Limb (tissue), 2 donors: ENCODE data around the gene SPAG9.

Experiments
- DNase-seq, 2 donors: peaks; one replicate each; pipeline ENCODE4 v3.0.0-alpha.2; 2016; ENCODE audit errors: extremely low spot score in 2 of 2

SPAG9 gene

DNA sequence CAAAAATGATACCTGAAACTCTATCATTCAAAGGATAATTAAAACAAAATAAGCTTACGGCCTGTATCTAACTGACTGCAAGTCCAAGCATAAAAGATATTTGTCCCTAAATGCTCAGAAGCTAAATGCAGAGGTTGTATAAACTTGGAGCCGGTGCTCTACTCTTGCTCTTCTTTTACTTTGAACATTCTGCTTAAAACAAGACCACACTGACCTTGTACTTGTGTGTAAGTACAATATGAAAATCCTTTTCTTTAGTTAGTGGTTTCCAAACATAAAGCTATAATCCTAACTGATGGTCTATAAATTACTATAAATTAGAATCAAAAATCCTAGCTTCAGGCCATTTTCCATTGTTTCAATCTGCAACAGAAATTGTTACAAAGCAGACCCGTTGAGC lies 74.6 kb downstream of the SPAG9 start:
- no peak for DNase-seq

DNA sequence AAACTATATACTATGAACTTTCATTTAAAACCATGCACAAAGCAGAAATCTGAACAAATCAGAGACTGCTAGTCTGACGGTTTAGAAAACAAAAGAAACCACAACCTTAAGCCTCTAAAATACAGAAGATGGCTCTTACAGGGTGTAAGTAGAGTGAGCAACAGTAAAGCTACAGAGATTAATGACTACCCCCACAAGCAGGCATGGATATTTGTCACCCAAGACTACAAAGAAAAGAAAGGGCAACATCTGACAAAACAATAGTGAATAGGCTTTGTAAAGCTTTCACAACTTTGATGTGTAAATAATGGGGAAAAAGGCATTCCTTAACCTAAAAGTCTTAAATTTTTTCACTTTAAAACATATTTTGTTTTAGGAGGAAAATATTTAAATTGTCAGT lies 75.0 kb downstream of the SPAG9 start:
- DNase-seq, result no peak

DNA sequence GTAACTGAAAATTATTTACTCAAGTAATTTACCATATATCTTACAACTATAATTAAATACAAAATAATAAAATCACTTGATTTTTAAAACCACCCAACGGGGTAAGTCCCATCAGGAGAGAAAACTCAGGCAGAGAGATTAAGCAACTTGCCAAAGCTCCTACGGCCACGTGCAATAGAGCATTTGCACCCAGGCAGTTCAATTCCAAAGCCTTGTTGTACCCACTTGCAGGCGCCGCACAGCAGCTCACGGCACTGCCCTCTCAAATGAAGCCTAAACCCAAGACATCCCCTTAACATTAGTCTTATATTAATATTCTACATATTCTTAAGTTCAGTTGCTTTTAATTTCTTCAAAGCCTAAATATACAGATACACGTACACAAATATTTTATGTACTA lies 75.7 kb downstream of the SPAG9 start:
- DNase-seq, result peak in 1 of 2 donors; percentile 36

DNA sequence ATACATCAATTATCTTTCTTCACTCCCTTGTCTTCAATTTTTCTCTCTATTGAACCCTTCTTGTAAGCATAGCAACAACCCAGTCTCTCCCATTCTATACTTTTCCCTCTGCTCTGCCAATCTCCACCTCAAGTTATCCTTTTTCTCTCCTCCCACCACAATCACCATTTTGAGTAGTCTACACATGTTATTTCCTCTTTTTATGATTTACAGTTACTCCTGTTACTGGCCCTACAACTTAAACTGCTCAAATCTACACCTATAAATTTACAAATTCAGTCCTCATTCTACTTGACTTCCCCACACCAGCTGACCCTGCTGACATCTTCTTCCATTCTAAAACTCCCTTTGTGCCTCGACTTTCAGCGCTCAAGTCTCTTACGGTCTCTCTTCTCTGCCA lies 84.6 kb downstream of the SPAG9 start:
- DNase-seq, result no peak

DNA sequence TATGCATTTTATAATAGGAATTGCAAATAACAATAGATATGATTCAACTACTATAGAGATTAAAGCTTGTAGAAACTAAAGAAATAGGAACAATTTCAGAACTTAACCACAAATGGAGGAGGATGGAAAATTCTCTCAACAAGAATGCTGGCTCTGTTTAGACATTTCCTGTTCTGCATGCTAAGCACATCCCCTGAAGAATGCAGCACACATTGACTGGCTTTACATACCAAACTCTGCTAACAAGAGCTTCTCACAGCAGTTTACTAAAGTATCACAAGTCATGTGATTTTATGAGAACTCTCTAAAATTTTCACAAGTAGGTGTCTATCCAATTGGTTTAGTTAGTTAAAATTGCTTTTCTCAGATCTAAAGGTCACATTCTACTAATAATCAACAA lies 85.2 kb downstream of the SPAG9 start:
- peak in 1 of 2 donors; percentile 82 for DNase-seq

DNA sequence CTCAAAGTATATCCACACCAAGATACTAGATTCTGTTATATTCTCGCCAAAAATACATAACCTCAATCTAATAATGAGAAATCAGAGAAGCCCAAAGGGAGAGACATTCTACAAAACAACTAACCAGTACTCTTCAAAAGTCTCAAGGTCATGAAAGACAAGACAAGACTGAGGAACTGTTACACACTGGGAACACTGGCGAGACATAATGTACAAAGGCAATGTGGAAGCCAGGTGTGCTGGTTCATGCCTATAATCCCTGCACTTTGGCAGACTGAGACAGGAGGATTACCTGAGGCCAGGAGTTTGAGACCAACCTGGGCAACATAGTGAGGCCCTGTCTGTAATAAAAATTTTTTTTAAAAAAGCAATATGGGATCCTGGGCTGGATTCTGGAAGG lies 85.9 kb downstream of the SPAG9 start:
- DNase-seq, result no peak

DNA sequence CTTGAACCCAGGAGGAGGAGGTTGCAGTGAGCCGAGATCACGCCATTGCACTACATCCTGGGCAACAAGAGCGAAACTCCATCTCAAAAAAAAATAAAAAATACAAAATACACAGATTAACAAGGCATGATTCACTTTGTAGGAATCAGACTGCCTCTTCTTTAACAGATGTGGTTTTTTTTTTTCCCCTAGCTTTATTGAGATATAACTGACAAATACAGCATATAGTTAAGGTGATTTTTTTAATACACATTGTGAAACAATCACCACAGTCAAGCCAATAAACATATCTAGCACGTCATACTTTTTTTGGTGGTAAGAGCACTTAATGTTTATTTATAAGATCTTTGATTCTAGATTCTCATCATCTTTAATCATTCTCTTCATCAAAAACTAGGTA lies 87.8 kb downstream of the SPAG9 start:
- no peak for DNase-seq

DNA sequence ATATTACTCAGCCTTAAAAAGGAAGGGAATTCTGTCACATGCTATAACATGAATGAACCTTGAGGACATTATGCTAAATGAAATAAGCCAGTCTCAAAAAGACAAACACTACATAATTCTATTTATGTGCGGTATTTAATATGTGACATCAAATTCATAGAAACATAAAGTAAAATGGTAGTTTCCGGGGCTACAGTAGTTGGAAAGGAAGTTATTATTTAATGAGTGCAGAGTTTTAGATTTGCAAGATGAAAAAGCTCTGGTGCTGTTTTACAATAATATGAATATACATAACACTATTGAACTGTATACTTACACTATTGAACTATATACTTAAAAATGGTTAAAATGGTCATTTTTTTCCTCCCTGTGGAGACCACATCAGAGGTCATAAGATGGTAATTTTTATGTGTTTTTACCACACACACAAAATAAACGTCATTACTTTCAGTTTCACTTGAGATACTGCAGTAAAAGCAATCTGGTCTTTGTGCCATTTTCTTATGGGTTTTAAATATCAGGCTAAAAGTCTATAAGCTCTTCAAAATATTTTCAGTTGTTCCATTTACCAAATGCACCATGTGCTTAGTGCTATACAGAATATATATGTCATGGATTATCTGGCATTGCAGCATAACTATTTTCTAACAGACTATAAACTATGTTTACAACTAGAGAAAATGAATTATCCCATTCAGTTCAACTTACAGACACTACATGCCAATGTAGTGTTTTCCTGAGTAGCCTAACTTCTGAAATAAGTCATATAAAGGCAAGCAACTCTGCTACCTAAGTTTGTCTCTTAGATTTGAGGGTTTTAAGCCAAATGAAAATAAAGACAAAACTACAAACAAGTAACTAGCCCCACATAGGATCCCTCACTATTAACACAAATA lies 90.9 kb downstream of the SPAG9 start:
- no peak for DNase-seq

DNA sequence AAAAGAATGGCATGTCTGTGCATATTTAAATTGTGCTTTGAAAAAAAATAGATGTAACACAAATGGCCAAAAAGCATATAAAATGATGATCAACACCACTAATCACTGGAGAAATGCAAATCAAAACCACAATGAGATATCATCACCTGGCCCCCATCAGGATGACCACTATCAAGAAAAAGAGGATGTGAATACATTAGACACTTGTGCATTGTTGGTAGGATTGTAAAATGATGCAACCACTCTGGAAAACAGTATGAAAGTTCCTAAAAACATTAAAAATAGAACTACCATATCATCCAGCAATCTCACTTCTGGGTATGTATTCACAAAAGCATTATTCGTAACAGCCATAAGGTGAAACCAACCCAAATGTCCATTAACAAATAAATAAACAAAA lies 91.5 kb downstream of the SPAG9 start:
- no peak for DNase-seq

DNA sequence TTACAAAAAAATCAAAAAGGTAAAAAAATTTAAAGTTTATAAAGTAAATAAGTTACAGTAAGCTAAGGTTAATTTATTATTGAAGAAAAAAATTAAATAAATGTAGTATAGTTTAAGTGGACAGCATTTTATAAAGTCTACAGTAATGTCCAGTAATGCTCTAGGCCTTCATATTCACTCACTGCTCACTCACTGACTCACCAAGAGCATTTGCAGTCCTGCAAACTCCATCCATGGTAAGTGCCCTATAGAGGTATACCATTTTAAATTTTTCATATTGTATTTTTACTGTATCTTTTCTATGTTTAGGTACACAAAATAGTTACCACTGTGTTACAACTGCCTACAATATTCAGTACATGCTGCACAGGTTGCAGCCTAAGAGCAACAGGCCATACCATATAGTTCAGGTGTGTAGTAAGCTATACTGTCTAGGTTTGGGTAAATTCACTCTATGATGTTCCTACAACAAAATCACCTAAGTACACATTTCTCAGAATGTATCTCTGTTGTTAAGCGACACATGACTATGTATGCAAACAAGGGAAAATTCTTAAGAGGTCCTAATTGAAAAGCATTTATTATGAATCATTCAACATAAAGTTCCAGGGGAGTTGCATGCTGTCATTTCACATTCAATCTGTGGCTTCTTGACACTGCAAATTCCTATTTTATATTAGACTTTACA lies 92.3 kb downstream of the SPAG9 start:
- DNase-seq, result no peak

DNA sequence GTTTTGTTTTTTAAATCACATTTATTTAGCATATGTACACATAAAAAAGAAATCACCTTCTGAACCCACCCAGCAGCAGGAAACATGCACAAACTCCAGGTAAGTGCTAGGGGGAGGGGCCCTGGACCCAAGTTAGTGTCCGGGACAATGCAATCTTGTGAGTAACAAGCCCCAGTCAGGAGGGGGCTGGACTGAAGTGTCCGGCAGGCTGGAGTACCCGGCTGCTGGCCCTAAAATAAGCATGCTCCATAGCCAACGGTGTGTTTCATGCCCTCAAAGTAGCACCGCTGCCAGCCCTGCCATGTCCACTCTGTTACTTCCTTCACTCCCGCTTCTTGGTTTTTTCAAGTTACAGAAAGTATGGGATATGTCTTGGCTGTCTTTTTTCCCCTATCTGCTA lies 102.1 kb downstream of the SPAG9 start:
- no peak for DNase-seq

DNA sequence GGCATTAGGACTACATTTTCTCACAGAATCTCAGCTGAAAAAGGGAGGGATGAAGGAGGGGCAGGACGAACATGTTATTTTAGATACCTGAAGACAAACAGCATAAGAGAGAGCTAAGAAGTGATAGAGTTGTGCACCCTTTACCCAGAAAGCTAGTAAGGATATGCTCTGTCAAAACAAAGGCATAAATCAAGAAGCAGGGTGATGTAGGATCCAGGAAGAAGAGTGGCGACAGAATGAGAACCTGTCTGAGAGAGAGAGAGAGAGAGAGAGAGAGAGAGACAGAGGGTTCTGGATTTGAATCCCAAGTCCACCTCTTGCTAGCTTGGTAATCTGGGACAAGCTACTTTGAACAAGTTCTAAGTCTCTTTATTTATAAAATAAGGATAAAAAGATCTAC lies 103.4 kb downstream of the SPAG9 start:
- no peak for DNase-seq

DNA sequence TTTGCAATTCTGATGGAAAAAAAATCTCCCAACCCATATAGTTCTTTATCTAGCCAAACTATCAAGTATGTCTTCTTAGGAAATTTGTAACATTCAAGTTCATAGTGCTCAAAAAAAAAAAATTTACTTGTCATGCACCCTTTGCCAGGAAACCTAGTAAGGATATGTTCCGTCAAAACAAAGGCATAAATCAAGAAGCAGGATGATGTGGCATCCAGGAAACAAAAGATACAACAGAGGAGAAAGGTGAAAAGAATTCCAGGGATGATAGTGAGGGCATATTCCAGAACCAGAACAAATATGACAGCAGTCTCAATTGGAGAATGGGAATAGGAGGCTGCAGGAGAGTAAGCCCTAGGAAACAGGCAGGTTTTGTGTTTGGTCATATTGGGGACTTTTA lies 104.6 kb downstream of the SPAG9 start:
- DNase-seq, result no peak

DNA sequence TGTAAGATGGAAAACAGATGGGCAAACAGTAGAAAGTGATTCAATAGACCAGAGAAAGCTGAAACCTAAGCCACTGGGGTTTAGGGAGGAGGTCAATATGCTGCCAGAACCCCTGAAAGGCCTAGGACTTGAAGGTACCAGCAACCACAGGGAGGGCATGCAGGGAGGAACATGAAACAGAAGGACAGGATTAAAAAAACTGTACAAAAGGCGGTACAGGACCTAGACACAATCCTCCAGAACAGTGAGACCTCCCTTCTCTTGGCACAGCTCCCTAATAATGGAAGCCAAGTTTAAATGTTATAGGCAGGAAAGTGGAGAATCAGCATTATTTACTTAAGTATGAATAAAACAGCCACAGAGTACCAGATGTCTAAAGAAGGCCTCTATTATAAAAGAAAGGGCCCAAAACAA lies 105.5 kb downstream of the SPAG9 start:
- peak in 1 of 2 donors; percentile 57 for DNase-seq

DNA sequence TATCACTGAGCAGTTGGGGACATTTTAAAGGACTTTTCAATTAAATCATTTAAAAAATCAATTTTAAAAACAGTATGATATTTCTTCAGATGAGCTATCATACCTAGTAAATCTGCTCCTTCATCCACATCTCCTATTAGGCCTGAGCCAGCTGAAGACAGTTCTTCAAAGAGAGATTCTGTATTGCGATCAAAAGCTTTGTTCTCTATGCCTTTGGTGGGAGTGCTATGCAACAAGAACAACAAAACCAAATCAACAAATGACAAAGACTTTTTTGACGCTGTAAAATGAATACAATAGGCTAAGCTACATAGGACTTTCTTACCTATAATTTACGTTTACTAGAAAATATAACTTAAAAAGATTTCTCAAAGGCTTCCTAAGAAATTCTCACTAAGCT lies 106.5 kb downstream of the SPAG9 start:
- DNase-seq, result no peak

DNA sequence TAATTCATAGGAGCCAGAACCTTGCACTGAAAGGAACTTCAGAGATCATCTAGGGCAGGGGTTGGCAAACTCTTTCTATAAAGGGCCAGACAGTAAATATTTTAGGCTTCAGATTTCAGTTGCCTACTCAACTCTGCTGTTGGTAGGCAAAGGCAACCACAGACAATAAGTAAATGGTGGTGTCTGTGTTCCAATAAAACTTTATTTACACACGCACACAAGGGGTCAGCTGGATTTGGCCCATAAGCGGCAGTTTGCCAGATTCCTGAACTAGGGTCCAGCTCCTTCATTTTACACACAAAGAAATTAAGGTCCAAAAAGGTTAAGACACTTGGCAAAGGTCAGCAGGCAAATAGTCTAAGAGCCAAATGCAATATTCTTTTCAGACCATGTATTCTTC lies 107.3 kb downstream of the SPAG9 start:
- no peak for DNase-seq

DNA sequence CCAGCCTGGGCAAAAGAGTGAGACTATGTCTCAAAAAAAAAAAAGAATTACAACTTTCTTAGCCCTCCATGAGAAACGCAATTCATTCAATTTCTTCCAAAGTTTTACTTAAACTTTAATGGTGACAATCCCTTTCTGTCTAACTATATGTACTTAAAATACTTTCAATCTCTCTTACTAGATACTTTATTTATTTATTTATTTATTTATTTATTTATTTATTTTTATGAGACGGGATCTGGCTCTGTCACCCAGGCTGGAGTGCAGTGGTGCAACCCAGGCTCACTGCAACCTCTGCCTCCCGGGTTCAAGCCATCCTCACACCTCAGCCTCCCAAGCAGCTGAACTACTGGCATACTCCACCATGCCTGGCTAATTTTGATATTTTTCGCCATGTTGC lies 108.1 kb downstream of the SPAG9 start:
- DNase-seq, result no peak

DNA sequence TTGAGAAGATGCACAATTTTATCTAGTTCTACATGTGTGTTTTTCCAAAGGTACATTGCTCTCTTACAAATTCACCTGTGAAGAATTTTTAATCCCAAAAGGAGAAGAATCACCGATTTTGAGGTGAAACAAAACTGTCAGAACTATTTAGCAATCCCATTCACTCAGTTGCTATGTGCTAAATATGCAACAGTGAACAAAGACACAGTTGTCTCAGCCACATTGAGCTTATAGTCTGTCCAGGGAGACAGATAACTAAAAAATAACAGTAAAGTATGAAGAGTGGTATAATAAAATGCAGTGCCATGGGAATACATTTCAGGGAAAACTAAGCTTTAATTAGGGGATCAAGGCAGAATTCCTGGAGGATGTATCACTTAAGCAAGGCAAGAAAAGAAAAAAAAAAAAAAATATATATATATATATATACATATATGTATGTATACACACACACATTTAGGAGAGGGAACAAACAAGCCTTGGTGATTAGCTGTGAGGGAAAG lies 110.4 kb downstream of the SPAG9 start:
- DNase-seq, result no peak

DNA sequence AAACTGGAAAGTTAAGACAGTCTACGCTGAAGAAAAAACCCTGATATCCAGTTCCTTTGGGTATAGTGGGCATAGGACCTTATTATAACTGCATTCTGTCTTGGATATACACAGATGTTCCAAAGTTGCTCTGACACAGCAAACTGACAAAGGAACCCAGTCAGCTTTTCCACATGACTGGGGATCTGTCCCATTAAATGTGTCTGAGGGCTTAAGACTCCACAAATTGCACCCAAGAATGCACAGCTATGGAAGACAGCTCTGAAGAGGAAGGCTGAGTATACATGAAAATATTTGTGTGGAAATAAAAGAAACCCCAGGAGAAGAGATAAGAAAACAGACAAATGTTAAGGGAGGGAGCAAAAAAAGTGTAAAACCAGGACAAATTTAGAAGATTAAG lies 114.1 kb downstream of the SPAG9 start:
- no peak for DNase-seq

DNA sequence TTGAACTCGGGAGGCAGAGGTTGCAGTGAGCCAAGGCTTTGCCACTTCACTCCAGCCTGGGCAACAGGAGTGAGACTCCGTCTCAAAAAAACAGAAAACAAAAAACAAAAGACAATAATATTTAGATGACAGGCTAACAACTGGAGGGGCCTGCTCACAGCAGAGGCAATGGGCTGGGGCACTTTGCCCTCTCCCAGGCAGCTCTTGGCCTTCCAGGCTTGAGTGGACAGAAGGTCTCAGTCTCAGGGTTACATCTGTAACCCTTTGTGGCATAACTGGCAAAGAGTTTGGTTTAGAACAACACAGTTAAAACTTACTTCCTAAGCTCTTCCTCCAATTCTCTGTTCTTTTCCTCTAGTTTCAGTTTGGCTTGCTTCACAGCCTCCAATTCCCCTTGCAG lies 114.9 kb downstream of the SPAG9 start:
- no peak for DNase-seq

DNA sequence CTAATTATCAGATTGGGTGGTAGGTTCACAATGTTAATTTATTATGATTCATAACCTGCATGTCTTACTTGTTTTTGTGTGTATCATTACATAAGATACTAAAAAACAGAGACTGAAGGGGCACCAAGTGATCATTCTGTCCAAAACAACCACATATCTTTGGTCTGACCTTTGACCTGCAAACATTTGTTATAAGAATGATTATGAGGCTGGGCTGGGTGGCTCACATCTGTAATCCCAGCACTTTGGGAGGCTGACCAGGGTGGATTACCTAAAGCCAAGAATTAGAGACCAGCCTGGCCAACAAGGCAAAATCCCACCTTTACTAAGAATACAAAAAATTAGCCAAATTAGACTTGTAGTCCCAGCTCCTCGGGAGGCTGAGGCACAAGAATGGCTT lies 116.4 kb downstream of the SPAG9 start:
- DNase-seq, result no peak

DNA sequence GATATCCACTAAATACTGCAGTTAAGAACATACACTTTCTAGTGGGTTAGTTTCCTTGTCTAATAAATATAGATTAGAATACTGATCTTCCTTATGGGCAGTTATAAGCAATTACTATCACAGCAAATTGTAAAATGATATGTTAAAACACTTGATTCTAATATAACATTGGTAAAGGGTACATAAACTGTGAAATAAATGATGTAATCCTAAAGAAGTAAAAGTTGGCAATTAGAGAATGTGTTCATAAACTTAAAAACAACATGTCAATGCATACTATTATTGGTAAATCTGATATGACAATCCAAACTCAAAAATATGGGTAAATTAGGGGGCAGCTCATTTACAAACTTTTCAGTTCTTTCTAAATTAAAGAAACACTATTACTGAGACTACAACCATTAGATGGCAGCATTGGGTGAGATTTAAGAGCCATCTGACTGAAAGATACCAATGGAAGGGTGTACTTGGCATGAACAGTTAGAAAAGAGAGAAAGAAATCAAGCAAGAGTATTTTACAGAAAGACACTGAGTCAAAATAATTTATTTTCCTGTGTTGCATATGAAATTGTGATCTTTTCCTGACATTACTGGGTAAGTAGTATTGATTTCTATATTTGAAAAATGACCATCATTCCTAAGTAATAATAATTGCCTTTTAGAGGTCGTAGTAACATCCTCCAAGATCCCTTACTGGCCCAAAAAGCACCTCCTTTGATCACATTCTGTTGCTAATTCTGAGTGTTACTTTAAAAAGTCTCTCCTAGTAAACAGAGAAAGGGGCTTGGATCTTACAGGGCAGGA lies 119.6 kb downstream of the SPAG9 start:
- DNase-seq, result peak in 1 of 2 donors; percentile 83
